GM12872 (cell line): ENCODE results near the gene LIMS2.

Experiments used
- CTCF ChIP-seq: IDR thresholded peaks from 3 replicates; pipeline ENCODE4 v1.5.1; 2011; ENCODE audit warnings: low read depth, mild to moderate bottlenecking, low read length, moderate library complexity; ENCODE audit not compliant: insufficient read depth

Gene LIMS2

DNA sequence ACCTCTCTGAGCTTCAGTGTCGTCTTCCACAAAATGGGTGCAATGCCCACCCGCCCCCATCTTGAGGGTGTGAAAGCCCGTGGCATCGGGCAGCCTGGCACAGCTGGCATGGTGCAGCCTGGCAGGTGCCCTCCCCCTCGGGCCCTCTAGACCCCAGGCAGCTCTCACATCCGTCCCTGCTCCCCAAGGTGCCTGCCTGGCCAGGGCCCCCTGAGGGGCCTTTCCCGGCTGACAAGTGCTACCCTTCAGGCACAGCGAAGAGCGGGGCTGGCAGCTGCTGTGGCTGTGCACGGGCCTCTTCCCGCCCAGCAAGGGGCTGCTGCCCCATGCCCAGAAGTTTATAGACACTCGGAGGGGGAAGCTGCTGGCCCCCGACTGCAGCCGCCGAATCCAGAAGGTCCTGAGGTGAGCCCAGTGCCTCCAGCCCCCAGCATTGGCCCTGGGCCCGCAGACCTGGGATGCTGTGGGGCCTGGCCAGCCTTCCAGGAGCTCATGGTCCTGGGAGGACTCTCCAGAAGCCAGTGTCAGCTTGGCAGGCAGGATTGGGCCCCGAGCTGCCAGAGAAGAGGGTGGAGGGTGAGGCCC, 43.2 kb downstream of the LIMS2 start:
- no peak for TF ChIP-seq CTCF

DNA sequence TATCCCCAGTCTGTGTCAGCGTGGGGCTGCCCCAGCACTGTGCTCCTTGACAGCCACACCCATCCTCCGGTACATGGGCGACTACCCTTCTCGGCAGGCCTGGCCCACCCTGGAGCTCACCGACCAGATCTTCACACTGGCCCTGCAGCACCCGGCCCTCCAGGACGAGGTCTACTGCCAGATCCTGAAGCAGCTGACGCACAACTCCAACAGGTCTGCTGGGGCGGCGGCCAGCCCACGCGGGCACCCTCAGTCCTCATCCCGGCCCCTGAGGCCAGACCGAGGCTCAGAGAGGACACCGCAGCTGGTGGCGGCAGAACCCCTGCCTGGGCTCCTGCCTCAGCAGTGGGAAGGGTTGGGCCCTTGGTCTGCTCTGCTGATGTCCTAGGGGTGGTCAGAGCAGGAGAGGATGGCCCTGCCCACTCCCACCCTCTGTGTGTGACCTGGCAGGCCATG, 43.8 kb downstream of the LIMS2 start:
- TF ChIP-seq CTCF: no peak

DNA sequence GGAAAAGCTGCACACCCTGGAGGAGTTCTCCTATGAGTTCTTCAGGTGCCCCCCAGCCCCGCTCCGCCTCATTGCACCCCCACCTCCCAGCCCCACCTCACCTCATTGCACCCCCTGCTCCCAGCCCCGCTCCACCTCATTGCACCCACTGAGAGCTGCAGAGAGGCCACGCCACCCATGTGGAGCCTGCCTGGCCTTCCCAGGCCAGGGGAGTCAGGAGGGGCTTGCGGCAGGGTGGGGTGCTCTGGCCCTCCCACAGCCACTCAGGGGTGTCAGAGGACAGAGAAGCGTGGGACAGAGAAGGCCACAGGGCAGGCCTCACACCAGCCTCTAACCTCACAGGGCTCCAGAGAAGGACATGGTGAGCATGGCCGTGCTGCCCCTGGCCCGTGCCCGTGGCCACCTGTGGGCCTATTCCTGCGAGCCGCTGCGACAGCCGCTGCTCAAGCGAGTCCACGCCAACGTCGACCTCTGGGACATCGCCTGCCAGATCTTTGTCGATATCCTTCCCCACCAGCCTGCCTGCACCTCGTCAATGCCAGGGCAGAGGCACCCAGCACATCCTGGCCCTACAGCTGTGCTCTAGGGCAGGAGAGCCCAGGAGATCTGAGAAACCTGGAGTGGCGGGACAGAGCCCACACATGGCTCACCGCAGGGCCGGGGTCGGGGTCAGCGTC, 44.3 kb downstream of the LIMS2 start:
- TF ChIP-seq CTCF: no peak

DNA sequence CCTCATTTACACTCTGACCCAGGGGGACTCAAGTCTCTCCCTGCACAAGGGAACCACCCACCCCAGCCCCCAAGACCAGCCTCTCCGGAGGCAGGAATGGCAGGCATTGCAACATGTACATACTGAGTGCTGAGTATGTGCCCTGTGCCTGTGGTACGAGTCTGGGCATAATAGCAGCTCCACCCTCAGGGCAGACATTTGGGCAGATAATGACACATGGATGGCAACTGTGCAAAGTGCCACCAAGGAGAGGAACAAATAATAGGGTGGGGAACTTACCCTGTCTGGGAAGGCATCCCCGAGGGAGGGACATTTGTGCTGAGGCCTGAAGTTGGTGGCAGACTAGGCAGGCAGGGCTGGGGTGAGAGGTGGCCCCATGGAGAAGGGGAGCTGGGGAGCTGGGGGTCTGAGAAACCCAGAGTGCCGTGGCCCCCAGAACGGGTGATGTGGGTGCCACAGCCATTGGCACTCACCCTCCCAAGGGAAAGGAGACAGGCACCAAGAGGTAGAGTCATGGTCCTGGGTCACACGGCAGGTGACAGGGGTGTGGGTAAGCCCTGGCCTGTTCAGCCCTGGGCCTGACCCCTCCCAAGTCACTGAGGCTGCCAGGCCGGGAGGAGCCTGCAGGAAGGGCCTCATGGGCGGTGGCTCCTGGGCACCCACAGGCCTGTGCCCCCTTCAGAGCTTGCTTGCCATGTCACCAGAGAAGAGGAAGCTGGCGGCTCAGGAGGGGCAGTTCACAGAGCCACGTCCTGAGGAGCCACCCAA, 45.0 kb downstream of the LIMS2 start:
- no peak for TF ChIP-seq CTCF

GRCh38 chr2:127629637-127630036, 45.7 kb downstream of the LIMS2 start:
- no peak for TF ChIP-seq CTCF

GRCh38 chr2:127628767-127629614, 46.3 kb downstream of the LIMS2 start:
- no peak for TF ChIP-seq CTCF
